Mesenteric fat pad (tissue), 1 donor: ENCODE measurements around the gene IL12RB2. TPM values are rescaled to one million over a fixed set of nuclear protein-coding genes. Genes with fewer than 3 reads are reported as not detected.
"Not testable (repeated sequence)": the region's sequence is repeated elsewhere in the genome, so short reads cannot be mapped to it uniquely, and the experiment has no call there.

Source experiments
- DNase-seq: peaks from one replicate; pipeline ENCODE4 v3.0.0-alpha.2; 2020; ENCODE audit warnings: low spot score
- total RNA-seq: library from RNA; stranded (reverse); fragmentation: NEBNext Ultra II Directional; extraction: Animal tissue kit (Norgen Biotek cat#: 25700); gene quantifications from one replicate; pipeline ENCODE4 v1.2.1, GENCODE V29; 2021
- donor health status: DM: yes; HTN: yes; CAD: no.

The IL12RB2 gene
- total RNA-seq, 1 donor from 2014 or later, result 3.4 TPM

DNA sequence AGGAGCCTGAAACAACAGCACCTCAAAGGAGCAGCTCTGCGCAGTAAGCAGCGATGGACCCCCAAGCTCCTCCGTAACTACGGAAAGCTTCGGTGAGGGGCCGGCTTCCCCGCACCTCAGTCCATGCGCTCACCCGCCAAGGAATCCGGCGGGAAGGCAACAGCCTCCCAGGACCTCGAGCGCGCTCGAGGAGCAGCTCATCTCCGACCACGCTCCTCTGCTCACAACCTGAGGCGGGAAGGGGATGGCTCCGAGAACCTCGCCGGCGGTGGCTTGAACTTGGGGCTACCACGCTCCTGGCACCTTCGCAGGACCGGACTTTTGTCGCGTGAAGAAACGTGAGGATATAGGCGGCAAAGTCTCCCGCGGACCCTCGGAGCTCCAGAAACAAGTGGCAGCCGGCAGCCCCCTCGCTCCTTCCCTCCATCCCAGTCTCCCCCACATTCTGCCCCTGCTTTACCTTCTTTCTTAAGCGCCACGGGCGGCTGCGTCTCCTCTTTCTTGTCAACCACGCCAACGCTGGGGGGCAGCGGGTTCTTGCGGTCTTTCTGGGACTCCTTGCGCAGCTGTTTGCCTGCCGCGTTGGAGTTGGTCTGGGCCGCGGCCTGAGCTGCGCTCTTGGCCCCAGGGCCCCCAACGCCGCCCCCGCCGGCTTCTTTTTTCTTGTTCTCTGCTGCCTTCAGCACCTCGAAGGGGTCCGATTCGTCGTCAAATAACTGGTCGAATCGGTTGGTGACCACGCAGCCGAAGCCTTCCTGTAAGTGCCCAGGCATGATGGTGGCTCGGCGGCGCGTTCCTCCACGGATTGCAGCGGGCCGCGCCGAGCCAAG, 122.1 kb downstream of the IL12RB2 start:
- no peak for DNase-seq

DNA sequence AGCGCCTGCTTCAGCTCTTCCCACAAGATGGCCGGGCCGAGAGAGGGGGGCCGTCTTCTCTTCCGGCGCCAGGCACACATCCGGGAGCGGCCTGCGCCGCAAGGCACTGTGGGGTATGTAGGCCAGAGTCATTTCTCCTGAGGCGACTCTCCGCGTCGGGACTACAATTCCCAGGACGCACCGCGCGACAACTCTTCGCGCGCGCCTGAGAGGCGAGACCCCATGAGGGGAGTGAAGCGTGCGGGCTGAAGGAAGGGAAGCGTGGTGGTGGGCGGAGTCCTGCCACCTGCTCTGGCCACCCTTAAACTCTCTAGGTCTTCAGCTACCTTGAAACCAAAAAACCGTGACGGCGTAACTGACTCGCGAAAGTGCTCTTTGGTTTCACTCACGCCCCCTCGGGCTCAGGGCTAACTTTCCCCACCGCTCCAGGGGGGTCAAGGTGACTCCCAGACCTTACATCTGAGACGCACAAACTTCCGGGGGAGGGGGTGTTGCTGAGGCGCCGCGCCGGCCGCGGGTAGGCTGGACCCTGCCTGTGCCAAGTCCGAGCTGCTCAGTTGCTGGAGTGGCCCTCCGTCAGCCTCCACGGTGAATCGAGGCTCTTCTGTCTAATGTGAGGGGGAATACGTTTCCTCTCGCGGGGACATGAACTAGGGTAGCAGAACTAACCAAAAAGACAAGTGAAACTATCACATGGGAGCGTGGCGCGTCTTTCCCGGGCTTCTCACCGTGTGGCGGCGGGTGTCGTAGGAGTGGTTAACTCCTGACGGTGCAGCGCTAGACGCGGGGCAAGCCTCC, 122.9 kb downstream of the IL12RB2 start, which contains the start of gene SERBP1:
Gene SERBP1 (minus strand): TSS at position 45 of the 798 bp plus-strand sequence. CDS start 102 bp downstream, outside the sequence.
- peak; percentile 97 for DNase-seq

DNA sequence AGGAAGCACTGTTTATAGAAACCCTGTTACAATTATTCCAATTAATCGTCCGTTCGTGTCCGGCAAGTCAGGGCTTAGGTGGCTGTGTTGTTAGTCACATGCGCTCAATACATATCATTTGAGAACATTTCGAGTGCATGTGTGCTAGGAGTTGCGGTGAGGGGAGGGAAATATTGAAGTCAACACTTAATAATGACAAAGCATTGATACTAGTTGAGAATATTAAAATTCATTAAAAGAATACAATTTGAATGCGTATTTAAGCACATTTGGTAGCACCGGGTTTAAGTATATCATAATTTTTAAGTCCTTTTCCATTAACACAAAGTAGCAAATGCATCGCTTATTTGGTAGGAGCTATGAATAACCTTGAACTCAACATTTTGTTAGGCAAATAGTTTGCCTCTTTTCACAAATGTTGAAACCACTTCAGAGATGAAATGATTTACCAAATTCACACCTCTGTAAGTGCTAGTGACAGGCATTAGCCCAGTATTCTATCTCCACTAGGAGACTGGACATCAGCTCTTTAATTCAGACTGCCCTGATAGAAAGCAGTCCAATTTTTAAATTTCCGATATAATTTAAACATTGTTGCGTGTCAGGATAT, 123.6 kb downstream of the IL12RB2 start:
- no peak for DNase-seq

DNA sequence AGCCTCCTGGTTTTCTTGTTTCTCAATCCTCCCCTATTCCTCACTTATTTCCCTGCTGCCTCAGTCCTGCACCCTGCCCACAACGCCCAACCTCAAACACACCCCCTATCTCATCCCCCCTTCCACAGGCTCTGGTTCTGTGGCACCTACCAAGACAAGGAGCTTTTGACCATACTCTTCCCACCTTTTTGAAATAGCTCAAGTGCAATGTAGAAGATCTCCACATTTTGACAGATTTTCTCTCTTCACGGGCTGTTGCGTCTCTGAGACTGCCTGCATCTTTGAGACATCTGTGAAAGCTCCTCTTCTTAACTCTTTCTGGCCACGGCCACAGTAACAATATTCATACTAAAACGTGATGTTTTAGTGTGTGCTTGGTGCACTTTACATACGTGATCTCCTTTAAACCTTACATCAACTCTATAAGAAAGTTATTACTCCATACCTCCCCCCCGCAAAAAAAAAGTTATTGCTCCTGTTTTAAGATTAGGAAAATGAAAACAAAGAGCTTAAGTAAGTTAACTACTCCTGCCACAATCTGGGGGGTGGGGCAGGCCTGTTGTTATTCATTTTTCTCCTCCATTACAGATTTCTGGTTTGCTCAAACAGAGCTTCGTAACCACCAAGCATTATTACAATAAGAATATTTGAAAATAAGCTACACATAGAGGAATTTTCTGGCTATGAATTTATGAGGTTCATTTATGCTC, 124.4 kb downstream of the IL12RB2 start:
- DNase-seq, result no peak

DNA sequence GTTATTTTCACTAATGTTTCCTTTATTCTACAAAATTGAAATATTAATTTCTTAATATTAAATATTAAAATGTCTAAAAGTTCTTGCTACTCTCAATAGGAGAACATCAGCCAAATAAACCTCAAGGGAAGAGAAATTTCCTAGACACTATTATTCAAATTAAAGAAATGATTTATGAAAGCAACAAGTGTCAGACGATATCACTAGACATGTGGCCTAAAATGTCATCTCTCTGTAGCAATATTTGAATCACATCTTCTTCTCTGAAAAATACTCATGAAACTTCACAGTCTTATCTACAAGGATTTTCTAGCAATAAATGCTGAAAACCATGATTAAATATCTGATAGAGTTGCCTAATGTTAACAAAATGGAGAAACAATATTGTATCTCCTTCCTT, 125.1 kb downstream of the IL12RB2 start:
- no peak for DNase-seq

DNA sequence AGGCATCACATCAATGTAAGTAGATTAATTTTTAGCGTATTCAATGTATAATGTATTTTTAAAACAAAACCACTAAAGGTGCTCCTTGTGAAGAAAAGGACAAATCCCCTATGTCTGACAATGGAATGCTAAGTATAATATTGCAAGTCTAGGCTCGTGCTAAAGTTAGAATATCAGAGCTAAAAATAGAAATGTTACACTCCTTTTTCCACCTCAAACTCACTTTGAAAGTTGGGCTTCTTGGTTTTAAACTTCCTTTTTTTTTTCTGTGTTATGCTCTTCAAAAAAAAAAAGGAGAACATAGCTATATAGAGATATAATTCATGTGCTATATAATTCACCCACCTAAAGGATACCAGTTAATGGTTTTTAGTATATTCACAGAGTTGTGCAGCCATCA, 126.2 kb downstream of the IL12RB2 start:
- DNase-seq, result no peak

DNA sequence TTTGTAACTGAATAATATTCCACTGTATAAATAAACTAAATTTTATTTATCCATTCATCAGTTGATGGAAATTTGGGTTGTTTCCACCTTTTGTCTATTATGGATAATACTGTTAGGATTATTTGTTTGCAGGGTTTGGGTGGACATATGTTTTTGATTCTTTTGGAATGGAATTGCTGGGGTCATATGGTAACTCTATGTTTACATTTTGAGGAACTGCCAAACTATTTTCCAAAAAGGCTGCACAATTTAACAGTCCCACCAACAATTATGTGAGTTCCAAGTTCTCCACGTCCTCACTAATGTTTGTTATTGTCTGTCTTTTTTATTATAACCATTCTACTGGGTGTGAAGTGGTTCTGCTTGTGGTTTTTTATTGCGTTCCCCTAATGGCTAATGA, 126.8 kb downstream of the IL12RB2 start:
- no peak for DNase-seq

DNA sequence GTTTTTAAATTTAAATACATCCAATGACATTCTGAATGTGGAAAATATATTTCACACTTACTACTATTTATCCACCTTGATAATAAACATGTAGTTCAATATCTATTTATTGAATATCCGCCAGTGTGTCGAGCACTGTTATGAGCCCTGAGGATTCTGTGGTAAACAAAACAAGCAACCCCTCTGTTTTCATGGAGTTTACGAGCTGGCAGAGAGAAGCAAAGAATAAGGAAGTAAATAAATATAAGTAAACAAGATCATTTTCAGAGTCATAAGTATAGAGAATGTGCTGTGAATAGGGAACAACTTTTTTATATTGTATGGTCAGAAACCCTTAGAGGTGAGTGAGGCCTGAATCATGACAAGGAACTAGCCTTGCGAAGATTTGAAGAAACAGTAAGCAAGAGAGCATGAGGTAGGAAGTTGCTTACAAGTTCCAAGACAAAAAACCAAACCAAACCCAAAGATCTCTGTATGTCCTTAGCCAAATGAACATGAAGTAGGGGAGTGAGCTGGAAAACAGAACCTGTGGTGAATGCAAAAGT, 128.9 kb downstream of the IL12RB2 start:
- DNase-seq, result no peak

DNA sequence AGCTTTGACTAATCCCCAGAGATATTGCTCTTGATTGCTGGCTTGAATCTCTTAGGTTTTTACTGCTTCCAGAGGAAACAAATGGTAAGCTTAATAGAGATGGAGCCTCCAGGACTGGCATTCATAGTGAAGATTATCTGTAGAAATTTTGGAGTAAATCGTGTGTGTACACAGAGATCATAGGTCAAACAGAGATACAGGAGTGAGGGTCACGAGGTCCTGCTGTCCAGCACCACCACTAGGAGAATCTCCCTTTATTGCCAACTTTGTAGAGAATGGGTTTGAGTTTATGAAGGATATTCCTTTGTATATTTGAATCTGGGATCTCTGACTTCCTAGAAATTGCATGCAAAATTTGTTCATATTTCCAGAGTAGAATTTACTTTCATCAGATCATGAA, 130.3 kb downstream of the IL12RB2 start:
- DNase-seq, result no peak

DNA sequence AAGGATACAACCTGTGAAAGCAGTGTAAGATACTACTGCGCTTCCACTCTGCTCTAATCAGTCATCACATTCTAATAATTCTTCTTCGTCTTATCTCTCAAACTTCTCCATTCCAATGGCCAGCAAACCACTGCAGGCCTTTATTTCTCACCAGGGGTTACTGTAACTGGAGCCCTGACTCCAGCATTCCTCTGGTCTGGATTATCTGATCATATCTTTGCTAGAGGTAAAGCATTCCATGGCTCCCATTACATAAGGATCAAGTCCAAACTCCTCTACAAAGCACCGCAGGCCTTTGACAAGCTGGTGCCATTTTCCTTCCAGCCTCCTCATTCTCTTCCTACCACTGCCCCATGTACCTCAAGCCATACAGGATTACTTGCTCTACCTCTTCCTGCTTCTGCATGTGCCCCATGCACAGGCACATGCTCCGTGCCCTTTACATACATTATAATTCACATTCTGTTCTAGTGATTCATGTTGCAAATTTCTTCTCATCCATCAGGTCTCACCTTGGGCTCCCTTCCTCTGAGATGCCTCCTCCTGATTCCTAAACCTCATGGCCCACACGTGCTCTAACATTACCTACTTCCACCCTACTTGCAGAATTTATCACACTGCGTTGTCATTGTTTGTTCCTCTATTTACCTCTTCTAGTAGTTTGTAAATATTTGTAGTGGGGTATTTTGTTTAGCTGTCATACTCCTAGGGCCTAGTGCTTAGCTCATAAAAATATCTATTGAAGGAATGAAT, 131.8 kb downstream of the IL12RB2 start:
- DNase-seq, result no peak

DNA sequence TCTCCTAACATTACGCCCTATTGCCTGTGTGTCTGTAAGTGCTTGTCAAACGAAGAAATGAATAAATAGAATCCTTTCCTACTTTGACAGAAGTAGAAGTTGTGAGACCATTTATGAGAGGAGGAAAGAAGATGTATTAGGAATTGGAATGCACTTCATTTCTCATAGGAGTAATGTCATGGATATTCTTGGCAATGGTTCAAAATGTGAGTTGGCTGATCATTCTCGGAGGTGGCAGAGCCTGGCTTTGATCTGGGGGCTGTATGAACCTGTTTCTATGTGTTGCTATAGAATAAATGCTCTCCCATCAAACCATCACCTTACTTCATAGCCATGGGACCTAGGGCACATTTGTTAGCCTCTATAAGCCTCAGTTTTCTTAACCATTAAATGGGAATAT, 132.7 kb downstream of the IL12RB2 start:
- no peak for DNase-seq

DNA sequence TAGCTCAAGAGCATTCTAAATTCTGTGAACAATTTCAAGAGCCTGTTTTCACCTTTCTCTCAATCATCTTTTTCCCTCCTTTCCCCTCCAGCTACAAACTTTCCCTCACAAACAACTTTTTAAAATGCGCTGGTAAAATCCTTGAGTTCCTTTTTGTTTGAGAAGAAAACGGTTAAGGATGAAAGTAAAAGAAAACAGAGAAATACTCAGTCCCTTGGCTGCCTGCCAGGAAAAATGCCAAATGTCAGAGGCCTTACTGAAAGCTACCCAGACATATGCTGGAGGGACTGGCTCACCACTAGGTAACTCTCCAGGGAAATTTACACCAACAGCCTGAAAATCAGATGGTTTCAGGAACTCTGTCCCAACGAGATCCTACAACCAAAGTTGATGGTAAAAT, 133.5 kb downstream of the IL12RB2 start:
- DNase-seq, result no peak

DNA sequence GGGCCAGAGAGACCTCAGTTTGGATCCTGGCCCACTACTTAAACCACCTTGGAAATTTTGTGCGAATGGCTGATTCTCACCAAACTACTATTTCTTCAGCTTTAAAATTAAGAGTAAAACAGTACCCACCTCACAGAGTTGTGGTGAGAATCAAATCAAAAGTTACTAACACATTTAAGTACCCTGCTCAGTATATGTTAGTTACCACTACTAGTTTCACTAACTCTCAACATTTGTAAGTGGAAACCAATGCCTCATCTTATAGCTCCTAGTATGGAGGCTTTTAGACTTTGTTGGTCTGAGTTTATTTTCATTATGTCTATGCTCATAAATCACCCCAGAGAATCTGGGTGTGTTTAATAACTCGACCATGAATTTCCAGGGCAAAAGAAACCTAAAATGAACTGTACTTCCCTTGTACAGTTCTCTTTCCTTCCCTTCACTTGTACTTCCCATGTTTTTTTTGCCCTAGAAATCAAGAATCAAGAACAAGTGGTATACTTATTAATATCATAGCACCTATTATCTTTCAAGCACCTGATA, 134.1 kb downstream of the IL12RB2 start:
- DNase-seq, result no peak

DNA sequence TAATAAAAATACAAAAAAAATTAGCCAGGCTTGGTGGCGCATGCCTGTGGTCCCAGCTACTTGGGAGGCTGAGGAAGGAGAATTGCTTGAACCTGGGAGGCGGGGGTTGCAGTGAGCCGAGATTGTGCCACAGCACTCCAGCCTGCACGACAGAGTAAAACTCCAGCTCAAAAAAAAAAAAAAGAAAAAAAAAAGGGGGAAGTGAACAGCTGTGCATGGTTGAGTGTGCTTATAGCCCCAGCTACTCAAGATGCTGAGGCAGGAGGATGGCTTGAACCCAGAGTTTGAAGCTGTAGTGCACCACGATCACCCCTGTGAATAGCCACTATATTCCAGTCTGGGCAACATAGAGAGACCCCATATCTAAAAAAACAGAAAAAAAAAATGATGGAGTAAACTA, 138.3 kb downstream of the IL12RB2 start:
- DNase-seq, result not testable (repeated sequence)

Other genes with a start within 250 kb of the IL12RB2 start
- gene C1orf141, start 172.9 kb upstream of the IL12RB2 start, total RNA-seq, result not detected
- gene IL23R, start 141.4 kb upstream of the IL12RB2 start, total RNA-seq, result not detected
- 151 TPM for gene SERBP1, start 122.5 kb downstream of the IL12RB2 start, total RNA-seq